Panc1 (cell line): Measurements from ENCODE around the gene PPWD1. TPM values are rescaled to one million over a fixed set of nuclear protein-coding genes. Genes with fewer than 3 reads are reported as not detected.

Source experiments
- ATAC-seq: fragments of 200-7000 bp; cut with Tn5 transposase; 2 replicates; pipeline ENCODE4 v1.9.1; 2020; ENCODE audit warnings: mild to moderate bottlenecking, moderate library complexity
- BruUV-seq: library from RNA; stranded (reverse); fragments of 400-500 nt; replicated peaks from 2 replicates; lab custom pipeline; 2021; lab: Mats Ljungman, UMichigan
- CTCF ChIA-PET: fragments of 300-600 bp; sonication (Branson Sonifier 250); formaldehyde crosslinking; loops from one replicate; lab custom pipeline; 2022; ENCODE audit warnings: antibody characterized with exemption; lab: Charles Lee
- POLR2A ChIA-PET: fragments of 300-600 bp; sonication (Branson Sonifier 250); formaldehyde crosslinking; loops from one replicate; lab custom pipeline; 2022; ENCODE audit warnings: antibody characterized with exemption; lab: Charles Lee
- DNase-seq: peaks from one replicate; pipeline ENCODE4 v3.0.0-alpha.2; 2010; ENCODE audit warnings: low read depth, low spot score
- H3K27ac ChIP-seq: 2 replicates; pipeline ENCODE4 v1.5.1; 2011; ENCODE audit warnings: mild to moderate bottlenecking, low read length, inconsistent platforms
- H3K27me3 ChIP-seq: fragments of 200-500 bp; sonication (Bioruptor generic); 2 replicates; pipeline ENCODE4 v1.6.0; 2014; ENCODE audit warnings: low read length, inconsistent platforms; ENCODE audit not compliant: control insufficient read depth, insufficient read depth
- H3K36me3 ChIP-seq: fragments of 200-500 bp; sonication (Bioruptor generic); 2 replicates; pipeline ENCODE4 v1.5.1; 2014; ENCODE audit warnings: inconsistent platforms, mild to moderate bottlenecking, low read length, moderate library complexity; ENCODE audit not compliant: control insufficient read depth, insufficient read depth
- H3K4me1 ChIP-seq: 2 replicates; pipeline ENCODE4 v1.5.1; 2011; ENCODE audit warnings: inconsistent platforms, mild to moderate bottlenecking, low read length, moderate library complexity; ENCODE audit not compliant: control insufficient read depth, insufficient read depth
- H3K4me3 ChIP-seq, 2 experiments: 2 replicates each; pipeline ENCODE4 v1.5.1; 2011 to 2012; ENCODE audit warnings: low read depth in 2 of 2, low read length in 2 of 2, mild to moderate bottlenecking in 2 of 2, inconsistent platforms in 1 of 2, moderate library complexity in 1 of 2
- H3K9me3 ChIP-seq: fragments of 200-500 bp; sonication (Bioruptor generic); 2 replicates; pipeline ENCODE4 v1.5.1; 2014; ENCODE audit warnings: low read depth, mild to moderate bottlenecking, inconsistent platforms, low read length, moderate library complexity; ENCODE audit not compliant: control insufficient read depth, insufficient read depth
- POLR2AphosphoS5 ChIP-seq: IDR thresholded peaks from 2 replicates; pipeline ENCODE4 v1.6.1; 2012; ENCODE audit warnings: mild to moderate bottlenecking, low read depth, low read length, moderate library complexity
- SIN3A ChIP-seq: IDR thresholded peaks from 2 replicates; pipeline ENCODE4 v1.6.1; 2012; ENCODE audit warnings: low read depth, mild to moderate bottlenecking, low read length, moderate library complexity, borderline replicate concordance; ENCODE audit not compliant: insufficient read depth
- TCF7L2 ChIP-seq: IDR thresholded peaks from 2 replicates; pipeline ENCODE4 v1.6.1; 2011; ENCODE audit warnings: mild to moderate bottlenecking, low read depth, low read length, inconsistent platforms
- in situ Hi-C: cut with HindIII; loops from 2 replicates; pipeline ENCODE4 v1.10.0; 2016; ENCODE audit warnings: low sequenced_read_pairs, low pct_unique_long_range_greater_than_20kb
- intact Hi-C: fragments of 100-400 bp; cut with micrococcal nuclease; formaldehyde crosslinking; loops from one replicate; pipeline ENCODE4 v1.10.0; 2022; ENCODE audit not compliant: unreplicated experiment
- total RNA-seq: library from RNA; stranded (reverse); gene quantifications from one replicate; pipeline ENCODE4 v1.2.1, GENCODE V29; 2021; ENCODE audit not compliant: unreplicated experiment
- TF ChIP-seq, protein P1 (sequence below), 2 experiments: IDR thresholded peaks; 2 replicates each; pipeline ENCODE4 v1.6.1; 2011 to 2012; ENCODE audit warnings: low read depth in 2 of 2, control low read depth in 1 of 2, low read length in 1 of 2, mild to moderate bottlenecking in 1 of 2, moderate library complexity in 1 of 2; ENCODE audit not compliant: insufficient read depth in 1 of 2
- TF ChIP-seq, protein P2 (sequence below): fragments of 450-650 bp; IDR thresholded peaks from 2 replicates; pipeline ENCODE4 v1.5.1; 2017; ENCODE audit warnings: mild to moderate bottlenecking

PPWD1 gene
- total RNA-seq, 1 experiment from 2014 or later, result 32.7 TPM

DNA sequence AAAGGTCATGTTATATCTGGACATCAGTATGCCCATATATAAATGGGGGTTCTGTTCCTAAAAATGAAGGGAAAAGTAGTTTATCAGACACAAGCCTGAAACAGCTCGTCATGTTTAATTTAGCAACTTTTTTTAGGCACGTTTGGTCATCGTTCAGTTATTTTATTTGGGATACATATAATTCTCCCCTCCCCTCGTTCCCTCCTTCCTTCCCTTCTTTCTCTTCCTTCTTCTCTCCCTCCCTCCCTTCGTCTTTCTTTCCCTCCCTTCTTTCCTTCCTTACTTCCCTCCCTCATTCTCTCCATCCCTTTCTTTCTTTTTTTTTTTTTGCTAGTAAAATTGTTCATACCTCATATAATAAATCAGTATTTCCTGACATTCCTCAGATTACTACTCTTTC lies 3.4 kb downstream of the PPWD1 start:
- intact Hi-C loops, result no loop called here
- DNase-seq, result no peak
- peaks cover 10% of the 10 kb centered on the region for H3K36me3 ChIP-seq
- no peaks in the 10 kb centered on the region for H3K27me3 ChIP-seq
- no peaks in the 10 kb centered on the region for H3K9me3 ChIP-seq
- in situ Hi-C loops, result no loop called here
- no TSS peak for BruUV-seq
- H3K27ac ChIP-seq, result no peak overlapping the region
- no peak for ATAC-seq
- TF ChIP-seq TCF7L2, result no peak
- no peak for TF ChIP-seq SIN3A
- H3K4me3 ChIP-seq, result no peak overlapping the region
- ChIA-PET POLR2A (no interaction called here), CTCF (no interaction called here)
- H3K4me1 ChIP-seq, result peaks cover 14% of the 10 kb centered on the region

DNA sequence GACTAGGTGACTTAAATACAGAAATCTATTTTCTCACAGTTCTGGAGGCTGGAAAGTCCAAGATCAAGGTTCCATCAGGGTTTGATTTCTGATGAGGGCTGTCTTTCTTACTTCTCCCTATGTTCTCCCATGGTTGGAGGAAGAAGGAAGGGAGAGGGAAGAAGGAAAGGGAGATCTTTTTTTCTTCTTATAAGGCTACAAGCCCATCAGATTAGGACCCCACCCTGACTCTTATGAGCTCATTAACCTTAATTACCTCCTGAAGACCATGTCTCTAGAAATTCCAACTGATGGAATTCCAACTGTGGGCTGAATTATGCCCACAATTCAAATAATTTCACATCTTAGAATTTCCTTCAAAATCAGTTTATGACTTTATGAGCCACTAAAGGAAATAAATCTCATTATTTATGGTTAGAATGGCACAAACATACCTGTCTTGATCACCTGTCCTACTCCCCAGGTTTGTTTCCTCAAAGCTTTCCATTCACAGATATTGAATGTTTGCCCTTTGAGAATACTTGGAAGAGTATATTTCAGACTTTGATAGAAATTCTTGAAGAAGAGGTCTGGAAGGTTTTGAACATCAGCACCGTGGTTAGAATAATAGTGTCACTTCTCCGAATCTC lies 7.6 kb downstream of the PPWD1 start:
- in situ Hi-C loops (no loop called here), intact Hi-C loops (no loop called here)
- no peak overlapping the region for H3K4me3 ChIP-seq
- BruUV-seq, result no TSS peak
- no peak overlapping the region for H3K27ac ChIP-seq
- peaks cover 14% of the 10 kb centered on the region for H3K36me3 ChIP-seq
- TF ChIP-seq, protein P1, sequence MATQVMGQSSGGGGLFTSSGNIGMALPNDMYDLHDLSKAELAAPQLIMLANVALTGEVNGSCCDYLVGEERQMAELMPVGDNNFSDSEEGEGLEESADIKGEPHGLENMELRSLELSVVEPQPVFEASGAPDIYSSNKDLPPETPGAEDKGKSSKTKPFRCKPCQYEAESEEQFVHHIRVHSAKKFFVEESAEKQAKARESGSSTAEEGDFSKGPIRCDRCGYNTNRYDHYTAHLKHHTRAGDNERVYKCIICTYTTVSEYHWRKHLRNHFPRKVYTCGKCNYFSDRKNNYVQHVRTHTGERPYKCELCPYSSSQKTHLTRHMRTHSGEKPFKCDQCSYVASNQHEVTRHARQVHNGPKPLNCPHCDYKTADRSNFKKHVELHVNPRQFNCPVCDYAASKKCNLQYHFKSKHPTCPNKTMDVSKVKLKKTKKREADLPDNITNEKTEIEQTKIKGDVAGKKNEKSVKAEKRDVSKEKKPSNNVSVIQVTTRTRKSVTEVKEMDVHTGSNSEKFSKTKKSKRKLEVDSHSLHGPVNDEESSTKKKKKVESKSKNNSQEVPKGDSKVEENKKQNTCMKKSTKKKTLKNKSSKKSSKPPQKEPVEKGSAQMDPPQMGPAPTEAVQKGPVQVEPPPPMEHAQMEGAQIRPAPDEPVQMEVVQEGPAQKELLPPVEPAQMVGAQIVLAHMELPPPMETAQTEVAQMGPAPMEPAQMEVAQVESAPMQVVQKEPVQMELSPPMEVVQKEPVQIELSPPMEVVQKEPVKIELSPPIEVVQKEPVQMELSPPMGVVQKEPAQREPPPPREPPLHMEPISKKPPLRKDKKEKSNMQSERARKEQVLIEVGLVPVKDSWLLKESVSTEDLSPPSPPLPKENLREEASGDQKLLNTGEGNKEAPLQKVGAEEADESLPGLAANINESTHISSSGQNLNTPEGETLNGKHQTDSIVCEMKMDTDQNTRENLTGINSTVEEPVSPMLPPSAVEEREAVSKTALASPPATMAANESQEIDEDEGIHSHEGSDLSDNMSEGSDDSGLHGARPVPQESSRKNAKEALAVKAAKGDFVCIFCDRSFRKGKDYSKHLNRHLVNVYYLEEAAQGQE (IDR thresholded peaks at IDR 0.05; ENCODE audit: insufficient read depth in 1 of 2, low read depth in 2 of 2, low read length in 1 of 2), result no peak
- no peak for TF ChIP-seq POLR2AphosphoS5
- TF ChIP-seq TCF7L2, result no peak
- no peak for TF ChIP-seq SIN3A
- TF ChIP-seq, protein P2, sequence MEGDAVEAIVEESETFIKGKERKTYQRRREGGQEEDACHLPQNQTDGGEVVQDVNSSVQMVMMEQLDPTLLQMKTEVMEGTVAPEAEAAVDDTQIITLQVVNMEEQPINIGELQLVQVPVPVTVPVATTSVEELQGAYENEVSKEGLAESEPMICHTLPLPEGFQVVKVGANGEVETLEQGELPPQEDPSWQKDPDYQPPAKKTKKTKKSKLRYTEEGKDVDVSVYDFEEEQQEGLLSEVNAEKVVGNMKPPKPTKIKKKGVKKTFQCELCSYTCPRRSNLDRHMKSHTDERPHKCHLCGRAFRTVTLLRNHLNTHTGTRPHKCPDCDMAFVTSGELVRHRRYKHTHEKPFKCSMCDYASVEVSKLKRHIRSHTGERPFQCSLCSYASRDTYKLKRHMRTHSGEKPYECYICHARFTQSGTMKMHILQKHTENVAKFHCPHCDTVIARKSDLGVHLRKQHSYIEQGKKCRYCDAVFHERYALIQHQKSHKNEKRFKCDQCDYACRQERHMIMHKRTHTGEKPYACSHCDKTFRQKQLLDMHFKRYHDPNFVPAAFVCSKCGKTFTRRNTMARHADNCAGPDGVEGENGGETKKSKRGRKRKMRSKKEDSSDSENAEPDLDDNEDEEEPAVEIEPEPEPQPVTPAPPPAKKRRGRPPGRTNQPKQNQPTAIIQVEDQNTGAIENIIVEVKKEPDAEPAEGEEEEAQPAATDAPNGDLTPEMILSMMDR, result no peak
- H3K4me1 ChIP-seq, result no peaks in the 10 kb centered on the region
- no peaks in the 10 kb centered on the region for H3K9me3 ChIP-seq
- POLR2A ChIA-PET, result no interaction called here
- no peaks in the 10 kb centered on the region for H3K27me3 ChIP-seq
- DNase-seq (no peak), ATAC-seq (no peak)
- CTCF ChIA-PET, result no interaction called here

DNA sequence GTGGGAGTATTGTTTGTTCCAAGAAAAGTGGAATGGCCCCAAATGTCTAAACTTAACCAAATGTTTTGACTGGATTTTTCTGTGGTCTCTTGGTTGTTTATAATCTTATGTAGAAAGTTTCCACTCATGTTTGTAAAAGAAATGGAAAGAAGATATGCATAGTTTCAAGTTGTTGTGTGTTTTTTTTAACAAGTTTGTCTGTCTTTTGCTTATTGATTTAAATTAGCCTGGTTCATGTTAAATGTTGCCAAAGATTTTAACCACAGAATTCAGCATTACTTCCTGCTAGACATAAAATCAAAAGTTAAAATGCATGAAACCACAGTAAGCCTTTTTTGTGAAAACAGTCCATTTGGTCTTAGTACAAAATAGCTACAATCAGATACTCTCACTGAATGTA lies 14.0 kb downstream of the PPWD1 start:
- CTCF ChIA-PET, result no interaction called here

More for the DNA sequence above, 14.0 kb downstream of the PPWD1 start:
- Histone ChIP-seq H3K36me3 (peaks cover 13% of the 10 kb centered on the region), H3K9me3 (no peaks in the 10 kb centered on the region), H3K27ac (no peak overlapping the region), H3K4me1 (no peaks in the 10 kb centered on the region), H3K4me3 (no peak overlapping the region), H3K27me3 (no peaks in the 10 kb centered on the region)
- BruUV-seq, result no TSS peak
- intact Hi-C loops, result no loop called here
- DNase-seq (no peak), ATAC-seq (no peak)
- POLR2A ChIA-PET, result no interaction called here
- in situ Hi-C loops, result no loop called here
- TF ChIP-seq TCF7L2 (no peak), POLR2AphosphoS5 (no peak), SIN3A (no peak)
- TF ChIP-seq, protein P2, result no peak
- TF ChIP-seq, protein P1 (IDR thresholded peaks at IDR 0.05; ENCODE audit: insufficient read depth in 1 of 2, low read depth in 2 of 2, low read length in 1 of 2), result no peak
